MCF 10A (cell line): ENCODE data around the gene CPVL. TPM values are rescaled to one million over a fixed set of nuclear protein-coding genes. Genes with fewer than 3 reads are reported as not detected.
A peak's percentile ranks its signal among the peaks of the same experiment; 100 is the strongest.
"Not testable (repeated sequence)": the region's sequence is repeated elsewhere in the genome, so short reads cannot be mapped to it uniquely, and the experiment has no call there.

ENCODE experiments used
- BruUV-seq: library from RNA; stranded (reverse); fragments of 400-500 nt; replicated peaks from 2 replicates; lab custom pipeline; 2021; lab: Mats Ljungman, UMichigan
- CTCF ChIA-PET: fragments of 300-600 bp; sonication (Branson Sonifier 250); formaldehyde crosslinking; extraction: SDS; loops from one replicate; lab custom pipeline; 2021; ENCODE audit warnings: antibody characterized with exemption, inconsistent platforms; lab: Yijun Ruan, JAX
- POLR2A ChIA-PET: fragments of 300-600, 350-650 bp; sonication (Branson Sonifier 250); formaldehyde crosslinking; extraction: SDS; loops from one replicate; lab custom pipeline; 2020; ENCODE audit warnings: antibody characterized with exemption, inconsistent platforms; lab: Yijun Ruan, JAX
- DNase-seq: peaks from one replicate; pipeline ENCODE4 v3.0.0-alpha.2; 2018; ENCODE audit not compliant: unreplicated experiment
- H3K27ac Mint-ChIP-seq: one replicate; pipeline ENCODE4 v1.8.0; 2022; ENCODE audit warnings: mild to moderate bottlenecking, low read depth, mixed read lengths; ENCODE audit not compliant: unreplicated experiment
- H3K27me3 Mint-ChIP-seq: one replicate; pipeline ENCODE4 v1.8.0; 2022; ENCODE audit warnings: mixed read lengths; ENCODE audit not compliant: insufficient read depth, unreplicated experiment
- H3K36me3 Mint-ChIP-seq: one replicate; pipeline ENCODE4 v1.8.0; 2022; ENCODE audit warnings: mild to moderate bottlenecking, moderate library complexity, mixed read lengths; ENCODE audit not compliant: insufficient read depth, unreplicated experiment
- H3K4me1 Mint-ChIP-seq: one replicate; pipeline ENCODE4 v1.8.0; 2022; ENCODE audit warnings: mixed read lengths; ENCODE audit not compliant: insufficient read depth, unreplicated experiment
- H3K4me3 Mint-ChIP-seq: one replicate; pipeline ENCODE4 v1.8.0; 2022; ENCODE audit warnings: mild to moderate bottlenecking, moderate library complexity, mixed read lengths; ENCODE audit not compliant: unreplicated experiment
- H3K9me3 Mint-ChIP-seq: one replicate; pipeline ENCODE4 v1.8.0; 2022; ENCODE audit warnings: mixed read lengths; ENCODE audit not compliant: unreplicated experiment
- CTCF ChIP-seq: fragments of 200-600 bp; IDR thresholded peaks from one replicate; pipeline ENCODE4 v1.8.0; 2022; ENCODE audit warnings: antibody characterized with exemption, mild to moderate bottlenecking; ENCODE audit not compliant: unreplicated experiment
- intact Hi-C: fragments of 100-400 bp; cut with micrococcal nuclease; formaldehyde crosslinking; loops from 2 replicates; pipeline ENCODE4 v1.14.1; 2022
- total RNA-seq: library from RNA; stranded (reverse); gene quantifications from 2 replicates; pipeline ENCODE4 v1.2.3, GENCODE V29; 2022

The CPVL gene
- total RNA-seq, 1 experiment from 2014 or later = 49.0 TPM

GRCh38 chr7:29095631-29096445, 50.5 kb downstream of the CPVL start:
- CTCF ChIA-PET = interaction anchor here (0.7 to 23.6 kb wide), 6 partner anchors 9 to 204 kb away, joined by 3 to 712 read pairs (median 5); no protein-coding TSS in a partner anchor
- H3K36me3 Mint-ChIP-seq = peaks cover 24% of the 10 kb centered on the region
- intact Hi-C loops = no loop called here
- no peaks in the 10 kb centered on the region for H3K27me3 Mint-ChIP-seq
- BruUV-seq = no TSS peak
- H3K9me3 Mint-ChIP-seq = no peaks in the 10 kb centered on the region
- peaks cover 15% of the 10 kb centered on the region for H3K4me1 Mint-ChIP-seq
- no peak for TF ChIP-seq CTCF
- POLR2A ChIA-PET = interaction anchor here (0.6 kb wide), 1 partner anchor 19 kb away, joined by 3 read pairs; no protein-coding TSS in a partner anchor
- DNase-seq = no peak
- H3K4me3 Mint-ChIP-seq = no peak overlapping the region
- no peak overlapping the region for H3K27ac Mint-ChIP-seq

- BruUV-seq, H3K4me3 Mint-ChIP-seq, POLR2A ChIA-PET, DNase-seq, H3K4me1 Mint-ChIP-seq, H3K27ac Mint-ChIP-seq, intact Hi-C loops, H3K27me3 Mint-ChIP-seq, H3K9me3 Mint-ChIP-seq: not testable (repeated sequence)
- peaks cover 30% of the 10 kb centered on the region for H3K36me3 Mint-ChIP-seq
- CTCF ChIA-PET = interaction anchor here (23.6 kb wide), 1 partner anchor 166 kb away, joined by 712 read pairs; no protein-coding TSS in a partner anchor
Measured at GRCh38 chr7:29093091-29093490, 53.2 kb downstream of the CPVL start.

- H3K4me1 Mint-ChIP-seq = peaks cover 7% of the 10 kb centered on the region
- no peak for TF ChIP-seq CTCF
- peak overlapping the region; percentile 54 for H3K4me3 Mint-ChIP-seq
- CTCF ChIA-PET = interaction anchor here (0.7 to 3.1 kb wide), 4 partner anchors 15 to 792 kb away, joined by 3 to 12 read pairs (median 8); no protein-coding TSS in a partner anchor
- POLR2A ChIA-PET = interaction anchor here (0.6 kb wide), 1 partner anchor 322 kb away, joined by 4 read pairs; no protein-coding TSS in a partner anchor
- peaks cover 30% of the 10 kb centered on the region for H3K36me3 Mint-ChIP-seq
- DNase-seq = no peak
- BruUV-seq = no TSS peak
- H3K27ac Mint-ChIP-seq = peak overlapping the region; percentile 83
- no peaks in the 10 kb centered on the region for H3K9me3 Mint-ChIP-seq
- H3K27me3 Mint-ChIP-seq = no peaks in the 10 kb centered on the region
- intact Hi-C loops = no loop called here
Measured at GRCh38 chr7:29091715-29092114, 54.6 kb downstream of the CPVL start.

- DNase-seq = no peak
- peaks cover 30% of the 10 kb centered on the region for H3K36me3 Mint-ChIP-seq
- no TSS peak for BruUV-seq
- ChIA-PET POLR2A (interaction anchor here (0.6 kb wide), 1 partner anchor 80 kb away, joined by 3 read pairs; no protein-coding TSS in a partner anchor), CTCF (interaction anchor here (0.6 to 3.1 kb wide), 6 partner anchors 14 to 502 kb away, joined by 3 to 12 read pairs (median 6); no protein-coding TSS in a partner anchor)
- no peak for TF ChIP-seq CTCF
- peak overlapping the region; percentile 83 for H3K27ac Mint-ChIP-seq
- peak overlapping the region; percentile 54 for H3K4me3 Mint-ChIP-seq
- intact Hi-C loops = no loop called here
- H3K9me3 Mint-ChIP-seq = no peaks in the 10 kb centered on the region
- peaks cover 7% of the 10 kb centered on the region for H3K4me1 Mint-ChIP-seq
- H3K27me3 Mint-ChIP-seq = no peaks in the 10 kb centered on the region
Measured at GRCh38 chr7:29090836-29091601, 55.3 kb downstream of the CPVL start.
